ENCODE results near the gene CUBN.

DNA sequence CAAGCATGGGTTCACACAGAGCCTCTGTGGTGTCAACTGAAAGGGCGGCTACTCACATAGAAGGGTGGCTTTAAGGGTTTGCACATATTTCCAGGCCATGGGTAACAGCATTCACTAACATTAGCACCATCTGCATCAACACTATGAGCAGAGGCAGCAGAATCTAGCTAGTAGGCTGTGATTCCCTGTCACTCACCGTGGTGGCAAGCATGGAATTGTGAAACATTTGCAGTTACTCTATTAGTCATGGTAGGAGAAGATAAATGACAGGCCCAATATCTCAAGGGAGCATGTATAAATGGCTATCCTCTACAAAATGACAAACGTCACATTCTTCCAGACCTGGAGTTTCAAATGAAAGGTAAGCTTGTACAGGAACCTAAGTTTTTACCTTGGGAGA, 32.2 kb upstream of the CUBN start:
- TF ChIP-seq ZNF274 (IDR thresholded peaks at IDR 0.05; ENCODE audit: low read depth, low read length) (no peak), SUZ12 (IDR thresholded peaks at IDR 0.05; ENCODE audit: extremely low read depth, insufficient read depth, insufficient read length) (no peak), YY1 (IDR thresholded peaks at IDR 0.05; ENCODE audit: insufficient read depth, insufficient read length) (no peak)

Data from NT2/D1 (cell line).